Ascending aorta (tissue), 2 donors: ENCODE results near the gene ZEB2. TPM values are rescaled to one million over a fixed set of nuclear protein-coding genes. Genes with fewer than 3 reads are reported as not detected.

Experiments
- DNase-seq, 2 donors: peaks; one replicate each; pipeline ENCODE4 v3.0.0-alpha.2; 2019; ENCODE audit warnings: low spot score in 2 of 2
- H3K27ac ChIP-seq, 2 donors: fragments of 200-600 bp; sonication (generic); one replicate each; pipeline ENCODE4 v1.5.1; 2016 to 2017; ENCODE audit warnings: mild to moderate bottlenecking in 1 of 2
- H3K27me3 ChIP-seq: fragments of 200-600 bp; sonication (generic); one replicate; pipeline ENCODE4 v1.5.1; 2017
- H3K36me3 ChIP-seq, 2 donors: fragments of 200-600 bp; sonication (generic); one replicate each; pipeline ENCODE4 v1.5.1; 2016
- H3K4me1 ChIP-seq, 2 donors: fragments of 200-600 bp; sonication (generic); one replicate each; pipeline ENCODE4 v1.5.1; 2016 to 2017; ENCODE audit warnings: mild to moderate bottlenecking in 1 of 2
- H3K4me3 ChIP-seq, 2 donors: fragments of 200-600 bp; sonication (generic); one replicate each; pipeline ENCODE4 v1.5.1; 2016 to 2017; ENCODE audit warnings: mild to moderate bottlenecking in 1 of 2
- H3K9me3 ChIP-seq, 2 donors: fragments of 200-600 bp; sonication (generic); one replicate each; pipeline ENCODE4 v1.5.1; 2016
- intact Hi-C: fragments of 100-400 bp; cut with DNase I; formaldehyde crosslinking; loops from one replicate; pipeline ENCODE4 v1.15.1; 2023
- total RNA-seq: library from RNA; depleted of rRNA; stranded (reverse); fragments of >200 nt; gene quantifications from one replicate; pipeline ENCODE4 v1.1.0, GENCODE V29; 2016
- TF ChIP-seq, protein P1 (sequence below), 3 experiments: fragments of 200-600 bp in 2 of 3; fragments of 450-650 bp in 1 of 3; sonication (generic) in 2 of 3; IDR thresholded peaks; one replicate each; pipeline ENCODE4 v1.5.1; 2016 to 2019; ENCODE audit warnings: antibody characterized with exemption in 3 of 3, mild to moderate bottlenecking in 1 of 3, moderate library complexity in 1 of 3

ZEB2 gene
- total RNA-seq, 1 donor from 2014 or later, result 74.6 TPM

GRCh38 chr2:144426355-144426754 is 93.6 kb downstream of the ZEB2 start:
- Histone ChIP-seq H3K27ac (no peak overlapping the region), H3K4me3 (no peak overlapping the region), H3K27me3 (no peaks in the 10 kb centered on the region), H3K36me3 (peaks cover 0 to 8% of the 10 kb centered on the region in 2 donors), H3K9me3 (no peaks in the 10 kb centered on the region), H3K4me1 (peaks cover 0 to 32% of the 10 kb centered on the region in 2 donors)
- intact Hi-C loops, result no loop called here
- TF ChIP-seq, protein P1, sequence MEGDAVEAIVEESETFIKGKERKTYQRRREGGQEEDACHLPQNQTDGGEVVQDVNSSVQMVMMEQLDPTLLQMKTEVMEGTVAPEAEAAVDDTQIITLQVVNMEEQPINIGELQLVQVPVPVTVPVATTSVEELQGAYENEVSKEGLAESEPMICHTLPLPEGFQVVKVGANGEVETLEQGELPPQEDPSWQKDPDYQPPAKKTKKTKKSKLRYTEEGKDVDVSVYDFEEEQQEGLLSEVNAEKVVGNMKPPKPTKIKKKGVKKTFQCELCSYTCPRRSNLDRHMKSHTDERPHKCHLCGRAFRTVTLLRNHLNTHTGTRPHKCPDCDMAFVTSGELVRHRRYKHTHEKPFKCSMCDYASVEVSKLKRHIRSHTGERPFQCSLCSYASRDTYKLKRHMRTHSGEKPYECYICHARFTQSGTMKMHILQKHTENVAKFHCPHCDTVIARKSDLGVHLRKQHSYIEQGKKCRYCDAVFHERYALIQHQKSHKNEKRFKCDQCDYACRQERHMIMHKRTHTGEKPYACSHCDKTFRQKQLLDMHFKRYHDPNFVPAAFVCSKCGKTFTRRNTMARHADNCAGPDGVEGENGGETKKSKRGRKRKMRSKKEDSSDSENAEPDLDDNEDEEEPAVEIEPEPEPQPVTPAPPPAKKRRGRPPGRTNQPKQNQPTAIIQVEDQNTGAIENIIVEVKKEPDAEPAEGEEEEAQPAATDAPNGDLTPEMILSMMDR (IDR thresholded peaks at IDR 0.05), result no peak
- no peak for DNase-seq

- DNase-seq, result no peak
- TF ChIP-seq, protein P1 (IDR thresholded peaks at IDR 0.05), result no peak
- H3K4me1 ChIP-seq, result peaks cover 0 to 28% of the 10 kb centered on the region in 2 donors
- peaks cover 0 to 12% of the 10 kb centered on the region in 2 donors for H3K36me3 ChIP-seq
- intact Hi-C loops, result no loop called here
- H3K9me3 ChIP-seq, result no peaks in the 10 kb centered on the region
- H3K4me3 ChIP-seq, result no peak overlapping the region
- H3K27ac ChIP-seq, result no peak overlapping the region
- no peaks in the 10 kb centered on the region for H3K27me3 ChIP-seq
Observed at GRCh38 chr2:144424559-144425240, 95.2 kb downstream of the ZEB2 start.

DNA sequence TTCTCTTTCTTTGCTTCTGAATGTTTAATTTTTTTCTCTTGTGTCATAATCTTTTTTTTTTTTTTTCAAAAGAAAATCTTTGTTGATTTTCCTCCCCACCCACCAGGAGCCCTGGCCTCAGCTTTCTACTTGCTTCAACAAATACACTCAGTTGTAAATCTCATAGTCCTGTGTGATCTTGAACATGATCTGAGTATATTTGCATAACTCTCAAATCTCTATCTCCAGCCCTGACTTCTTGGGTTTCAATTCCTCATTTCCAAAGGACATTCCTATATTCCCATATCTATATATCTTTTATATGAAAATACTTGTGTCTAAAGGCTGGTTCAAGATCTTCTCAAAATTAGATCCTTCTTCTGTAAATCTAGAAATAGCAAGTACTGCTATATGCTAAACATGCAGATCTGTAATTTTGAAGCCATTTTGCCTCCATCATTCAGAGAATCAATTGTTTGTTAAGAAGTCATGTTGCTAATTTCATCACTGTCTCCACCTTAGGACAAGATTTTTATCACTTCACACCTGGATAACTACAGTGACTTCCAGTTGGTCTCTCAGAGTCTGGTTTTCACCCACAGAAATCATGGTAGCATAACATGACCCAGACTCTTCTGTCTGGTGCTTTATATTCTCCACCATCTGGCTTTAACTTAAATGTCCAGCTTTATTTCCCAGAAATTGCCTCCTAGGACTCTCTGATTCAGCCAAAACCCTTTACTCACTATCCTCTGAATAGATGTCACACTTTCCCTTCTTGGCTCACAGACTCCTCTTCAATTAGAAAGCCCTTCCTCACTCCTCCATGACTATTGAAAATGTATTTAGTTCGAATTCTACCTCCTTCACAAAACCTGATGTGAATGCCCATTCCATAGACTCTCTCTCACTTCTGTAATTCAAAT is 98.1 kb downstream of the ZEB2 start:
- DNase-seq, result no peak
- H3K27me3 ChIP-seq, result no peaks in the 10 kb centered on the region
- intact Hi-C loops, result no loop called here
- no peak overlapping the region for H3K27ac ChIP-seq
- TF ChIP-seq, protein P1 (IDR thresholded peaks at IDR 0.05), result no peak
- no peak overlapping the region for H3K4me3 ChIP-seq
- H3K4me1 ChIP-seq, result peaks cover 0 to 10% of the 10 kb centered on the region in 2 donors
- no peaks in the 10 kb centered on the region for H3K9me3 ChIP-seq
- peaks cover 8 to 12% of the 10 kb centered on the region in 2 donors for H3K36me3 ChIP-seq

DNA sequence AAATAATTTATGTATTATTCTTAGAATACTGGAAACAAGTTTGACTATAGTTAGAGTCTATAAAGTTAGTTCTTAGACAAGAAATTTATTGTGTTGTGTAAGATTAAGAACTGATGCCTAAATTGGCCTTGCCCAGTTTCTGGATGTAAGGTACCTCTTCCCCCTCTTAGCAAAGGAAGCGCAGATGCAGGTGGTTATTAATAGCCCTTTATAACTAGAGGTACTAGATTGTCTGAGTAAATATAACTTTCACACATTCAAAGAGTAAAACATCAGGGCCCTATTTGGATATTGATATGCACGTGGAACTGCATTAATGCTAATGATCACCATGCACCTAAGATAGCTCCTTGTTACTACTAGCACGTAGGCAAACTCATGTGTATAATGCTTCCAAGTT is 100.7 kb downstream of the ZEB2 start:
- Histone ChIP-seq H3K36me3 (peaks cover 8 to 12% of the 10 kb centered on the region in 2 donors), H3K4me3 (no peak overlapping the region), H3K4me1 (no peaks in the 10 kb centered on the region), H3K9me3 (no peaks in the 10 kb centered on the region), H3K27ac (no peak overlapping the region), H3K27me3 (no peaks in the 10 kb centered on the region)
- intact Hi-C loops, result no loop called here
- no peak for DNase-seq
- TF ChIP-seq, protein P1 (IDR thresholded peaks at IDR 0.05), result no peak

GRCh38 chr2:144415386-144415785 is 104.5 kb downstream of the ZEB2 start:
- no peak overlapping the region for H3K4me3 ChIP-seq
- intact Hi-C loops, result no loop called here
- H3K27ac ChIP-seq, result no peak overlapping the region
- H3K4me1 ChIP-seq, result no peaks in the 10 kb centered on the region
- TF ChIP-seq, protein P1 (IDR thresholded peaks at IDR 0.05), result no peak
- H3K36me3 ChIP-seq, result peaks cover 3 to 8% of the 10 kb centered on the region in 2 donors
- no peak for DNase-seq
- H3K9me3 ChIP-seq, result no peaks in the 10 kb centered on the region
- no peaks in the 10 kb centered on the region for H3K27me3 ChIP-seq
